Fibroblast of lung (primary cell): ENCODE data around the gene NEO1. TPM values are rescaled to one million over a fixed set of nuclear protein-coding genes. Genes with fewer than 3 reads are reported as not detected.

Experiments used
- DNase-seq, 2 donors: peaks; one replicate each; pipeline versions ENCODE4 v3.0.0 to v3.0.0-alpha.2; 2010; ENCODE audit warnings: low read depth in 2 of 2
- H2AFZ ChIP-seq: 2 replicates; pipeline ENCODE4 v1.5.1; 2012; ENCODE audit warnings: low read length, control low read depth, inconsistent platforms
- H3K27ac ChIP-seq: 2 replicates; pipeline ENCODE4 v1.5.1; 2011; ENCODE audit warnings: low read length, control low read depth; ENCODE audit not compliant: insufficient read depth
- H3K27me3 ChIP-seq: 2 replicates; pipeline ENCODE4 v1.5.1; 2011; ENCODE audit warnings: mild to moderate bottlenecking, low read length; ENCODE audit not compliant: control insufficient read depth, insufficient read depth
- H3K36me3 ChIP-seq: 2 replicates; pipeline ENCODE4 v1.5.1; 2011; ENCODE audit warnings: low read length; ENCODE audit not compliant: control insufficient read depth, insufficient read depth
- H3K4me1 ChIP-seq: 2 replicates; pipeline ENCODE4 v1.5.1; 2011; ENCODE audit warnings: low read length; ENCODE audit not compliant: control insufficient read depth, insufficient read depth; ENCODE audit errors: extremely low read depth
- H3K4me2 ChIP-seq: 2 replicates; pipeline ENCODE4 v1.5.1; 2011; ENCODE audit warnings: low read length, control low read depth; ENCODE audit not compliant: insufficient read depth; ENCODE audit errors: extremely low read depth
- H3K4me3 ChIP-seq, 4 experiments: fragments of 200-600 bp in 1 of 4; sonication (generic) in 1 of 4; replicated peaks in 1 of 4; 2 replicates each; pipeline ENCODE4 v1.5.1; 2011 to 2016; ENCODE audit warnings: low read length in 4 of 4, low read depth in 3 of 4, mild to moderate bottlenecking in 3 of 4, control low read depth in 2 of 4, inconsistent platforms in 1 of 4, mixed read lengths in 1 of 4; ENCODE audit not compliant: insufficient read depth in 1 of 4; ENCODE audit errors: control extremely low read depth in 1 of 4
- H3K79me2 ChIP-seq: 2 replicates; pipeline ENCODE4 v1.5.1; 2012; ENCODE audit warnings: mild to moderate bottlenecking, low read length, inconsistent platforms; ENCODE audit not compliant: control insufficient read depth, insufficient read depth
- H3K9ac ChIP-seq: 2 replicates; pipeline ENCODE4 v1.5.1; 2011; ENCODE audit warnings: mild to moderate bottlenecking, low read length, control low read depth; ENCODE audit not compliant: insufficient read depth
- H3K9me3 ChIP-seq: 2 replicates; pipeline ENCODE4 v1.5.1; 2012; ENCODE audit warnings: low read depth, low read length; ENCODE audit not compliant: control insufficient read depth, insufficient read depth
- H4K20me1 ChIP-seq: 2 replicates; pipeline ENCODE4 v1.5.1; 2011; ENCODE audit warnings: low read length; ENCODE audit not compliant: control insufficient read depth, insufficient read depth; ENCODE audit errors: extremely low read depth
- CTCF ChIP-seq, 2 donors: IDR thresholded peaks in 1 of 2; conservative IDR thresholded peaks in 1 of 2; 1 replicate in 1 of 2; 2 replicates in 1 of 2; pipeline ENCODE4 v1.5.1; 2011 to 2012; ENCODE audit warnings: low read length in 2 of 2, control low read depth in 1 of 2, inconsistent platforms in 1 of 2, low read depth in 1 of 2, mild to moderate bottlenecking in 1 of 2
- EZH2 ChIP-seq: IDR thresholded peaks from 2 replicates; pipeline ENCODE4 v1.5.1; 2012; ENCODE audit warnings: low read length, control low read depth, mild to moderate bottlenecking; ENCODE audit errors: missing control alignments
- polyA plus RNA-seq, 2 donors: library from polyadenylated mRNA; depleted of rRNA in 1 of 2; stranded (reverse) in 1 of 2; unstranded in 1 of 2; fragments of >200 nt; gene quantifications; 2 replicates each; pipeline ENCODE4 v1.2.1, GENCODE V29; 2011 to 2012; ENCODE audit warnings: missing spikeins in 1 of 2
- total RNA-seq: library from RNA; depleted of rRNA; stranded (reverse); fragments of >200 nt; gene quantifications from 2 replicates; pipeline ENCODE4 v1.2.1, GENCODE V29; 2014

Gene NEO1
- total and polyA plus RNA-seq, 2 donors (not counting 1 experiment from before 2014, with no cell fraction given) = 6.2 to 19.3 TPM

- Histone ChIP-seq H3K4me2 (no peak overlapping the region), H4K20me1 (no peaks in the 10 kb centered on the region), H3K9ac (no peak overlapping the region), H3K4me3 (no peak overlapping the region), H3K79me2 (no peaks in the 10 kb centered on the region), H3K27me3 (no peaks in the 10 kb centered on the region), H3K4me1 (no peaks in the 10 kb centered on the region), H3K27ac (no peak overlapping the region), H3K36me3 (no peaks in the 10 kb centered on the region), H2AFZ (no peak overlapping the region), H3K9me3 (no peaks in the 10 kb centered on the region)
- DNase-seq = no peak
- TF ChIP-seq EZH2 (no peak), CTCF (conservative IDR thresholded peaks at IDR 0.05 in 1 of 2, IDR thresholded peaks at IDR 0.05 in 1 of 2; ENCODE audit: low read depth in 1 of 2, low read length in 2 of 2) (no peak)
Observed at GRCh38 chr15:73254598-73254997, 202.3 kb downstream of the NEO1 start.

GRCh38 chr15:73258271-73259108 is 206.2 kb downstream of the NEO1 start:
- no peaks in the 10 kb centered on the region for H4K20me1 ChIP-seq
- H3K36me3 ChIP-seq = no peaks in the 10 kb centered on the region
- no peak overlapping the region for H3K9ac ChIP-seq
- no peak overlapping the region for H3K27ac ChIP-seq
- no peak for DNase-seq
- H3K27me3 ChIP-seq = no peaks in the 10 kb centered on the region
- no peak for TF ChIP-seq EZH2
- TF ChIP-seq CTCF (conservative IDR thresholded peaks at IDR 0.05 in 1 of 2, IDR thresholded peaks at IDR 0.05 in 1 of 2; ENCODE audit: low read depth in 1 of 2, low read length in 2 of 2) = no peak
- H3K4me2 ChIP-seq = no peak overlapping the region
- H3K79me2 ChIP-seq = no peaks in the 10 kb centered on the region
- H3K4me3 ChIP-seq = no peak overlapping the region
- no peaks in the 10 kb centered on the region for H3K4me1 ChIP-seq
- H2AFZ ChIP-seq = no peak overlapping the region
- no peaks in the 10 kb centered on the region for H3K9me3 ChIP-seq

GRCh38 chr15:73264881-73265280 is 212.6 kb downstream of the NEO1 start:
- Histone ChIP-seq H3K9me3 (no peaks in the 10 kb centered on the region), H3K4me3 (no peak overlapping the region), H3K4me1 (no peaks in the 10 kb centered on the region), H2AFZ (no peak overlapping the region), H3K79me2 (no peaks in the 10 kb centered on the region), H3K36me3 (no peaks in the 10 kb centered on the region), H4K20me1 (no peaks in the 10 kb centered on the region), H3K27me3 (no peaks in the 10 kb centered on the region), H3K27ac (no peak overlapping the region), H3K4me2 (no peak overlapping the region), H3K9ac (no peak overlapping the region)
- no peak for DNase-seq
- TF ChIP-seq CTCF (conservative IDR thresholded peaks at IDR 0.05 in 1 of 2, IDR thresholded peaks at IDR 0.05 in 1 of 2; ENCODE audit: low read depth in 1 of 2, low read length in 2 of 2) (no peak), EZH2 (no peak)
